Measurements from ENCODE around the gene DNAH7.
"Not testable (repeated sequence)": the region's sequence is repeated elsewhere in the genome, so short reads cannot be mapped to it uniquely, and the experiment has no call there.

The DNAH7 gene

DNA sequence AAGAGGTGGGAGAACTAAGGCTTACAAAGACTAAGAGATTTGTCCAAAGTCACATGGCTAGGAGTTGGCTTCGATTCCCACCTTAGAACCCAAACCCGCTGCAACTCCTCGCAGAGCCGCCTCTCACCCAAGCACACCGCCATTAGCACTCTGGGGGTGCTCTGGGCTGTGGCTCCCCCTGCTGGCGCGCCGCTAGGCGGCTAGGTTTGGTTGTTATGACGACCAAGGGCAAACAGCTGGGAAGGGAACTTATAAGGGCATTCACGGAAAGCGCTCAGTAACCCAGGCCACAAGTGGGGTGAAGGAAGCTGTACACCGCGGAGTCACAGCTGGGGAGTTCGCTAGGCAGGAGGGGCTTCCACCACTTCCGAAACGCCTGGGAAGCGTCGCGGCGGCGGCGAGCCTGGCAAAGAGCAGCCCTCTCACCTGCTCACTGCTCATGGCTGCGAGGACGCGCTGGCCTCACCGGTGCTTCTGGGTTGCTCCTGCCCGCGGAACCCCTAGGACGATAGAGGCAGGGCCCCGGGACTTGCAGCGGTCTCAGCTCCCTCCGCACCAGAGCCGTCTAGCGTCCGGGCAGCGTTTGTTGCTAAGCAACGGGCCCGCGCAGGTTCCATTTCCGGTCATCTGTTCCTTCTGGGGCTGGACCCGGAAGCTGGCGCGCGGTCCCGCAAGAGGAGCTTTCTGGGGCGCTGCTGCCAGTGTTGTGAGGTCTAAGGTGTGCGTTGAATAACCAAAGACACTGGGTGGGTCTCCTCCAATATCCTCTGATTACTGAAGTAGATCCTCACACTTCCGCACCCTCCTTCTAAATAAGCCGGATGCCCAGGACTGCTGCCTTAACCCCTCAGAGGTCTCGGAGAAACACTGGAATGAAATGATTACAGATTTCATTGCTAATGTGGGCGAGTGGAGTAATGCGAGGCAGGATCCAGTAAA, at the start of gene DNAH7:
Gene DNAH7, minus strand, starts transcription at position 567 of the 939 bp plus-strand sequence. Its CDS starts 126 bp downstream, at position 441.
- DNase-seq (ENCODE audit: low spot score) (peak; percentile 77), FAIRE-seq (peak; percentile 11)

DNA sequence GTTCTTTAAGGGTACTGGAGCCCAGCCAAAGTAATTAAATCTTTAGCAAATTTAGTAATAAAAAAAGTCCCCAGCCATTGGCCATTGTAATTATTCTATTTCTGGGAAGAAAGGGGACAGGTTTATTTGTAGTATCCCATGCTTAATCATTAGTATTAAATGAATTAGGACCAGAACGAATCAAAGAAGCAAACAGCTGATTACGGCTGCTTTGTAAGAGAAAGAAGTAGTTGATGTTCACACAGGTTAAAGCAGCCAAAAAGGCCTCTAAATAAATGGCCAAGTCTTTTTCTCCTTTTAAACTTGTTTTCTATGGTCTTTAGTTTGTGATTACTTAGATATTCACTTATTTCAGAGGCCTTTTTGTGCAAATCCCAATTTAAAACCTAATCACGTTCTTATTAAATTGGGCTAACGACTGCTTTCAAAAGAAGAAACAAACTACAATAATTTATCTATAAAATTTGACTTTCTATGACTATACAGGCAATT, 48.6 kb upstream of the DNAH7 start:
- FAIRE-seq (no peak), DNase-seq (ENCODE audit: low spot score) (no peak)

DNA sequence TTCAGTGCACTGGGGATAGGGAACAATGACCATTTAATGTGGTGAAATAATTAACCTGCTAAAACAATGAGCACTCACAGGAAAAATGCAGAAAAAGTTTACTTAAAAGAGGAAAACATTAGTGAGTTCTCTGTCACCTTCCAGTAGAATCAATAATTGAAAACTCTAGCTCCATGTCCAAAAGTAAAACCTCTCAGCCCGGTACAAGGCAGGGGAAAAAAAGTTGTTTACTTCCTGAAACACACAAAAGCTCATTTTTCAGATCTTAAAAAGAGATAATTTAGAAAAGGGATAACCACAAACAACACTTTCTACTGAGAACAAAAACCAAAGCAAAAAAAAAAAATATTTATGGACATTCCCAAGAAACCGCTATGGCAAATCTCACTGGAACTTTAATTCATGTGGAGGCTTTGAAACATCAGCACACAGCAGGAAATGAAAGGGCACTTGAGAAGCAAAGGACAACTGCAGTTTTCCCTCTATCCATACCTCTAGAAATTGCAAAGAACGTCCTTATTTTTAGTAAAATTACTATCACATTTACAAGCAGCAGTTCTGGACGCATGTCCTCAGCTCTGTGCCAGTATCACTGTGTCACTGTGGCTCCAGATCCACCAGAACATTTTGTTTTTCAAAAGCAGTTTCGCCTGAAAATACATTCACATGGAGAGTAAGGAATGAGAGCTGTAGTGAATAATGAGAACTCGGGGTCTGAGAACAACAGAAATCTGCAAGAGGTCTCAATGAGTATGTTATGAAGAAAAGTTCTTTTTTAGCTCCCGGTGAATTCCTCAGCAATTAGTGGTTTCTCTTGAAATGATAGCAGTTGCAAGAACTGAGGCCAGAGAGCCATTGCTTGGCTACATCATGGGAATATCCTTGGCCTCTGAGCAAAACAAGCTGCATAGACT, 44.7 kb upstream of the DNAH7 start:
- FAIRE-seq (peak; percentile 24), DNase-seq (ENCODE audit: low spot score) (no peak)

DNA sequence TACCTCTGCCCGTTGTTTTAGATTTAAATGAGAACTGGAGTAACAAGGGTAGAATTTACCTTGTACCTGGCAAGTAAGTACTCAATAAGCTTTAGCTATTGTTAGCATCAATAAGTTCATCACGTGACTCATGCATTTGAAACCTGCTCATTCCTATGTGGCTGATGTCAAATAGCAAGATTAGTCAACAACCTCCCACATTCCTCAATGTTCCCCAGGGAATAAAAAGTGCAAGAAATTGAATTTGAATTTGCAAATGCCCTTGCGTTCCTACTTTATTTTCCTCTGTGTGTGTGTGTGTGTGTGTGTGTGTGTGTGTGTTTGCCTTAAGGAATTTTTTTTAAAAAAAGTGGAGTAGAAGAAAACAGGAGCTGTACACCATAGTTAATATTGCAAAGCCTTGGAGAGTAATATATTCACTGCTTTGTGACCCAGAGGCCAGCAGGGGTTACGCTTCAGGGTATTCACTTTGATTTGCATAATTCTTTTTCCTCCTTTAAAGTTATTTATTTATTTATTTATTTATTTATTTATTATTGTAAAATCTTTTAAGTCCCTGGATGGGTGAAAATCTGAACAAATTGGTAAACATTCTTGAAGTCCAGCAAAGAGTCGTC, 43.9 kb upstream of the DNAH7 start:
- DNase-seq (ENCODE audit: low spot score), result peak; percentile 37
- FAIRE-seq, result no peak

DNA sequence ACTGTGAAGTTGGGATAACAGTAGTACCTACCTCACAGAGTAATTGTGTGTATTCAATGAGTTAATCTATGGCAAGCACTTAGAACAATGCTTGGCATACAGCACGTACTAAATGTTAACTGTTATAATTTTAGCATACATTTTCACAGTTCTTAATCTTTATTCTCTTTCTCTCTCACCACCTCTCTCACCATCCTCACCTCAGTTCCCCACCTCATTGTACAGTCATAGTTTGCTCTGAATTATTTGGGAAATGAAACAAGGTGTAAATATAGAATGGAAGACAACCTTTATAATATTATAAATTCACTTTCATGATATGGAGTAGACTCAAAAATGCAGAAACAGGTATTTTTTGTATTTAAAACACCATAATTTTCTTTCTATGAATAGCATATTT, 40.0 kb upstream of the DNAH7 start:
- DNase-seq (ENCODE audit: low spot score) (no peak), FAIRE-seq (no peak)

DNA sequence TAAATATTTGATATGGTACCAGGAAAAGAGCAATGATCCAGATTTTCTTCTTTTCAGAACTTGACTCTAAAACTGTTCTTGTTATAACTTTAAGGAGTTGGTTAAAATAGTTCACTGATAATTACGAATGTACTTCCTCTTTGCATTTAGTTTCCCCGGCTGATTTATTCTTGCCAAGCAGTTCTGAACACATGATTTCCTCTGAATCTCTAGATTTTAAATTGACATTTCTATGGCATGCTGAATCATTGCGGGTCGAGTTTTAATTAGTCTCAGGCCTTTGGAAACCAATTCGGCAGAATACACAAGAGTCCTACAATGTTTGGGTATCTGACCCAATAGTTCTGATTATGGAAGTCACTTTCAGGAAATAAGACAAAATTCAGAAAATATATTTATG, 37.3 kb upstream of the DNAH7 start:
- no peak for FAIRE-seq
- no peak for DNase-seq (ENCODE audit: low spot score)

DNA sequence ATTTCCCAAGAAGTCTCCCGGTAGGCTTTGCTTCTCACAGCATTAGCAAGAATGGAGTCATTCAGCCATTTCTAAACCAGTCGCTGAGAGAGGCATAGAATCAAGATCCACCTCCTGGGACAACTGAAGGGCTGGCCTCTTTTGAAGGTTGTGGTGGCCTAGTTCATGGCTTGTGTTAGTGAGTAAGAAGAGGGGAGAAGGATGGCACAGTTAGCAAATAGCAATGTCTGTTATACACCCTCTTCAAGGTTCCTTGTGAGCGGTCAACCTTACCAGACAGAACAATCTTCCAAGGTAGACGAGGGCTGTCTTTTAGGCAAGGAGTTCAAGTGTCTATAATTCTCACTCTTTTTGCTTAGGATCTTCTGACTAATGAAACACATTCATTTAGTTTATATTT, 35.4 kb upstream of the DNAH7 start:
- DNase-seq (ENCODE audit: low spot score) (peak; percentile 48), FAIRE-seq (peak; percentile 80)

DNA sequence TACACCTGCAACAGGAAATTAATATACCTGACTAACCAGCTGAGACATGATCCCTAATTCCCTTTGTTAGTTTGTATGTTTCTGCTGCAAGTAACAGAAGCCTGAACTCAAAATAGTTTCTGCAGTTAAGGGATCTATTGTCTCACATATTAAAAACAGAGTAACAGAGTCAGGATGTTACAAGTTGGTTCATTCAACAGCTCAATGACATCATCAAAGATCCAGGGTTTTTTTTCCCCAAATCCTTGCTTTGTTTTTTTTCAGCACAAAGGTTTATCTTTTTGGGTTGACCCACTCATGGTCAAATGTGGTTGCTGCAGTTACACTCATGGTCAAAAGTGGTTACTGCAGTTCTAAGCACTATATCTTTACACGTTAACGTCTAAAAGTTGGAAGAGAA, 35.0 kb upstream of the DNAH7 start:
- FAIRE-seq (no peak), DNase-seq (ENCODE audit: low spot score) (no peak)

DNA sequence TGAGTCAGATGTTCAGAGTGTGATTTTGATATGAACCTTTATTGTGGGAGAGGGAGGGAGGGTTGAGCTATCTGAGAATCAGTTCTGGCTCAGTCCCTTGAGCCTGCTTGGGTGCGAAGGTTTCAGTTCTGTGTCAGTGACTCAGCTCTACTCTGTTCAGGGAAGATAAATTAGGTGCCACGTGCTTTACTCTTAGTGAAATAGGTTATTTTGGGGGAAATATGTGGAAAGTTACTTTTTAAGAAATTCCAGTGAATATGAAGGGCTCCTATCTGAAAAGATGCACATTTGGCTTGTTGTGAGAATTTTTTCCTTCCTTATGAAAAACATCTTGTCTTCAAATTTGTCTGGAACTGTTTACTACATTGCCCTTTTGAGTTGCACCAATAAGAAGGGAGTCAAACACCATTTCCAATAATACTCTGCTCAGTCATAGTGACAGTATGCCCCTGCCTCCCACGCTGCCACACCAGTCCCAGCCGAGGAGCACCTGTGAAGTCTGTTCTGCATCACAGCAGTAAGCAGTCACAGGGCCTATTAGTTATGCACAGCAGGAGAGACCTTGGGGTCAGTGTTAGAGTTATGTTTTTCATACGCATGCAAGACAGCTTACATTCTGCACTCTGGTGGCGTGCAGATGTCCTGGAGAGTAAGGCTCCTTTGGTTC, 32.8 kb upstream of the DNAH7 start:
- FAIRE-seq (no peak), DNase-seq (ENCODE audit: low spot score) (no peak)

DNA sequence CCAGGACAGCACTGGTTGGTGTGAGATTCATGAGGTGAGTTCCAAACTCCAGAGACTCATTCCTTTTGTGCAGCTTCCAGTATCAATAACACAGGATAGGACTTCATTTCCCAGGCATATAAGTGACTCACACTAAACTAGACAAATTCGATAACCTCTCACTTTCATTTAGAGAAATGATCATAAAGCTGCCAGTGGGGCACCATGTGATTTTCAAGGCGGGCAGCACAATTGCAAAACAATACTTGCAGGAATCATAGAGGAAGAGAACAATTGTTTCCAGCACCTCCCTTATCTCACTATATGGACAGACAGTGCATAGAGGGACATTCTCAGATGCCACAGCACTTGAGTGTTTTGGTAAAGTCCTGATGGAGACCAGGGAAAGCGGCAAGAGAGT, 31.3 kb upstream of the DNAH7 start:
- FAIRE-seq, result no peak
- DNase-seq (ENCODE audit: low spot score), result no peak

DNA sequence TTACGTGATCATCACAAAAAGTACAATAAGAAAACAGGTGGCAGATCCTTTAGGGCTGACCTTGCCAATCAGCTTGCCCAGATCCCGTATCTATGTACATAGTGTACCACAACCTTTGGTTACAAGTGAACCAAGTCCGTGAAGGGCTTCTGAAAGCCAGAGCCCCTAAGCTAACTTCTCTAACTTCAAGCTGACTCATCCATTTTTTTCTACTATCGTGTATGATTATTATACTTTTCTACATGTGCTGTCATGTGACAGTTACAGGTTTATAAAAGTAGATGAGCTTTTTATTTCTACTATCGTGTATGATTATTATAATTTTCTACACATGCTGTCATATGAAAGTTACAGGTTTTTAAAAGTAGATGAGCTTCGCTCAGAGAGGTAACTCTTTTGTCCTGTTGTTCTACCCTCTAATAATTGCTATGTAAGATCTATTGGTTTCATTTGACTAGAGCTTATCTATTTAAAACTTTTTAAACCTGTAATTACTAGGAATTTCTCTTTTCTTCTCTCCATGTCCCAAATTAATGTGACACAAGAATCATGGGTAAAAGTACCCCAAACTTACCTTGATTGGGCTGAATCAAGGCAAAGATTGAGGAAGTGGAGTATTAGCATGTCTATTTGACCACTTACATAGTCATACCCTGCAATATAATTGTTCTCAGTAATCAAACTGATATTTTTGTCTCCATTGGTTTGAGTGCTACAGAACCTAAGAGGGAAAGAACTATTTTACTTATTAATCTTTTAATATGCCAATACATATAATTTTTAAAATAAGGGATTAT, 29.4 kb upstream of the DNAH7 start:
- DNase-seq (ENCODE audit: low spot score) (no peak), FAIRE-seq (no peak)

DNA sequence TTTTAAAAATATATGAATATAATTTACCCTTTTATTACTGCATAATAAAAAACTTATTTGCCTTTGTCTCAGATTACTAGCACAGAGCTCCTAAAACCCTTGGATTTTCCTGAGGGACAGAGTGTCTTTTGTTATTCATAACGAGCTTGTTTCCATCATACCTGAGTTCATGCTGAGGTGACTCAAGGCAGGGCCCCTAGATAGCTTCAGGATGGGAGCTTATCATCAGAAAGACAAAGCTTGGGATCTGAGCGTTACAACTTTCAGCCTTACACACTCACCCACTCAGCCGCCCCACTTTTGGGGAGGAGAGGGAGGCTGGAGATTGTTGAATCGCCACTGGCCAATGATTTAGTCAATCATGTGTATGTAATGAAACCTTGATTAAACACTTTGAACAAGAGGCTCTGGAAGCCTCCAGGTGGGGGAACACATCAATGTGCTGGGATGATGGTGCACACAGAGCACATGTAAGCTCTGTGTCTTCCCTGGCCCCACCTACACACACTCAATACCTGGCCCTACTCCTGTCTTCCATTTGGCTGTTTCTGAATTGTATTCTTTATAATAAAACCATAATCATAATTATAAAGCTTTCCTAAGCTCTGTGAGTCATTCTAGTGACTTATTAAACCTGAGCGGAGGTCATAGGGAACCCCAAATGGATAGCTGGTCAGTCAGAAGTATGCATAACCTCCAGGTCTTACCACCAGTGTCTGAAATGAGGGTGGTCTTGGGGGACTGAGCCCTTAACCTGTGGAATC, 28.5 kb upstream of the DNAH7 start:
- FAIRE-seq, result no peak
- no peak for DNase-seq (ENCODE audit: low spot score)

DNA sequence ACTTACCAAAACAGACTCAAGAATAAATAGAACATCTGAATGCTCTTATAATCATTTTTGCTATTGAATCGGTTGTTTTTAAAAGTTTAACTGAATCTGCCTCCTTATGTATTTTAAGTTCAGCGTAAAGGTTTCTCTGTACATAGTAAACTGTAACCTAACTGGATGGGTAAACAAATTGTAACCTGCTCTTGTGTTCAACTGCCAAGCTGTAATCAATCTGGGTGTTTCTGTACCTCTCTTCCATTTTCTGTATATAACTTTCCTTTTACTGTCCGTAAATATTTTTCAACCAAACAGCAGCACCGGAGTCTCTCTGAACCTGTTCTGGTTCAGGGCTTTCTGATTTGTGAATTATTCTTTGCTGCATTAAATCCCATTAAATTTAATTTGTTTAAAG, 27.6 kb upstream of the DNAH7 start:
- FAIRE-seq (no peak), DNase-seq (ENCODE audit: low spot score) (no peak)

DNA sequence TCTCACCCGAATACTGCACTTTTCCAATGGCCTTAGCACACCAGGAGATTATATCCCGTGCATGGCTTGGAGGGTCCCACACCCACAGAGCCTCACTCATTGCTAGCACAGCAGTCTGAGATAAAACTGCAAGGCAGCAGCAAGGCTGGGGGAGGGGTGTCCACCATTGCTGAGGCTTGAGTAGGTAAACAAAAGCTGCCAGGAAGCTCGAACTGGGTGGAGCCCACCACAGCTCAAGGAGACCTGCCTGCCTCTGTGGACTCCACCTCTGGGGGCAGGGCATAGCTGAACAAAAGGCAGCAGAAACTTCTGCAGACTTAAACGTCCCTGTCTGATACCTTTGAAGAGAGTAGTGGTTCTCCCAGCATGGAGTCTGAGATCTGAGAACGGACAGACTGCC, 20.8 kb upstream of the DNAH7 start:
- FAIRE-seq; DNase-seq (ENCODE audit: low spot score): not testable (repeated sequence)

DNA sequence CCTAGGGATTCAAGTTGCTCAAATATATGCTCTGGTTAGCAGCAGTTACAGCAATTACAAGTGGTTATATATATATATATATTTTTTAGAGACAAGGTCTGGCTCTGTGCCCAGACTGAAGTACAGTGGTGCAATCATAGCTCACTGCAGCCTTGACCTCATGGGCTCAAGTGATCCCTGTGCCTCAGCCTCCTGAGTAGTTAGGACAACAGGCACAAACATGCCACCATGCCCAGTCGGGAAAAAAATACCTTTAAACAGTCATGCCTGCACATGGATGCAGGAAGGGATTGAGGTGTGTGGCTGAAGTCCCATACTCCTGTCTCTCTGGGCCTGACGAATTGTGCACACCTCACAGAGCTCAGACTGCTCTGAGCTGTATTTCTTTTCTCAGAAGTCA, 19.6 kb upstream of the DNAH7 start:
- no peak for DNase-seq (ENCODE audit: low spot score)
- FAIRE-seq, result no peak

DNA sequence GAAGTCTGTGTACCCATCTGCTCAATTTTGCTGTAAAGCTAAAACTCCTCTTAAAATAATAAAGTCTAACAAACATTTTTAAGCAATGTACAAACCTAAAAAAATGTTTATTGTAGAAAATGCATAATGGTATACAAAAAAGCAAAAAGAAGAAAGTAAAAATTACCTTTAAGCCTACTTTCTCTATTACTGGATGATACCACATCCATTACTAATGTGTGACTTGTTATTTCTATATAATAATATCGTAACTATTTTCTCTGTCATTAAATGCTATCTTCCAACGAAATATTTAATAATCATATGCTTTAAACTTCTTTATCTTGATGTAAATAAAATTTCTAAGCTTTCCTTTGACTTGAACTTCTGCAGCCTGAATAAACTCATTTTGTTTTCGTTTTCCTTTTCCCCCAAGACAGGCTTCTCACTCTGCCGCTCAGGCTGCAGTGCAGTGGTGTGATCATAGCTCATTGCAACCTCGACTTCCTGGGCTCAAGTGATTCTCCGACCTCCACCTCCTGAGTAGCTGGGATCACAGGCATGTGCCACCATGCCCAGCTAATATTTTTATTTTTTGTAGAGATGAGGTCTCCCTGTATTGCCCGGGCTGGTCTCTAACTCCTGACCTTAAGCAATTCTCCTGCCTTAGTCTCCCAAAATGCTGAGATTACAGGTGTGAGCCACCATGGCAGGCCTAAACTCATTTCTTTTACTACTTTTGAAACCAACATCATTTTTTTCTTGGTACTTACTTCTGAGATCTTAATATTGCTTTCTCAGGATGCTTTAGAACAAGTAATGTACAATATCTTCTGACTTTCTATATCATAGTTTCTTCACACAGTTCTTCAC, 18.1 kb upstream of the DNAH7 start:
- FAIRE-seq, result no peak
- DNase-seq (ENCODE audit: low spot score), result no peak

DNA sequence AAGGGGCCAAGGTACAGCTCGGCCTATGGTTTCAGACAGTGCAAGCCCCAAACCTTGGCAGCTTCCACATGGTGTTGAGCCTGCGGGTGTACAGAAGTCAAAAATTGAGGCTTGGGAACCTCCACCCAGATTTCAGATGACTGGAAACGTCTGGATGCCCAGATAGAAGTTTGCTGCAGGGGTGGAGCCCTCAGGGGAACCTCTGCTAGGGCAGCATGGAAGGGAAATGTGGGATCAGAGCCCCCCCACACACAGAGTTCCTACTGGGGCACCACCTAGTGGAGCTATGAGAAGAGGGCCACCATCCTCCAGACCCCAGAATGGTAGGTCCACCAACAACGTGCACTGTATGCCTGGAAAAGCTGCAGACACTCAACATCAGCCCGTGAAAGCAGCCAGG, 15.0 kb upstream of the DNAH7 start:
- FAIRE-seq, result no peak

DNA sequence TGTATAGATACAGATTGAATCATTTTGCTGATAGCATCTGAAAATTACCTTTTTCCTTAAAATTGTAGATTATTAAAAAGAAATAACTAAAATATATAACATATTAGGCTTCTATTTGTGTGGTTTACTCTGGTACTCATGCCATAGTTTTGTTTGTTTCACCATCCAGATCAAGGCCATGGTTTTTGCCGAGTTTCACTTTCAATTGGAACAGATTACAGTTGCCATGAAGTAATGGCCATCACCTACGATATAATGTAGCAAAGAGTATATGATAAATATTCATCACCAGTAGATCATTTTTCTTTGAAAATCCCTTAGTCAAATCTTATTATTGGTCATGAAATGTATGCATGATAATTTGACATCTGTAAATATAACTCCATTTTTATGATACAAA, 11.9 kb upstream of the DNAH7 start:
- no peak for FAIRE-seq
- no peak for DNase-seq (ENCODE audit: low spot score)

More for the DNA sequence above, 15.0 kb upstream of the DNAH7 start:
- no peak for DNase-seq (ENCODE audit: low spot score)

DNA sequence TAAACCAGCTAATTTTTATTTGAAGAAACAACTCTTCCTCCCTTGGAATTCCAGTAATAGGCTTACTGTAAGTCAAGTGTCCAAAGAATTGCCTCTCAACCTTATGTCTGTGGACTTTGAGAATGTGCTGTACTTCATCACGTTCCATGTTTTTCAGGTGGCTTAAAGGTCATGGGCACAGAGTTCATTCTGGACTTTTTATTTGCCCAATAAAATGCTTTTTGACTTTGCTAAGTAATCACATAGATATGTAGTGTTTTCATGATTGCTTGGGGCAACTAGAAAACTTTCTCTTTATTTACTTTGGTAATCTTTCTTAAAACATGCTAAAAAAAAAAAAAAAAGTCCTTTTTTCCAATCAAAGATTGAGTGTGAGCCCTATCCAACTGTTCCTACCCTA, 10.4 kb upstream of the DNAH7 start:
- DNase-seq (ENCODE audit: low spot score) (no peak), FAIRE-seq (no peak)

All from RCC 7860 (cell line).